Stimulated activated naive CD8-positive, alpha-beta T cell treated with anti-CD3 and anti-CD28 coated beads, Interleukin-15, Interleukin-2, amounts not matched to agents 100 ng/mL and 50 ng/mL, for 24 hours (primary cell): ENCODE measurements around the gene NKX2-2.

ENCODE experiments used
- H3K27ac Mint-ChIP-seq: one replicate; pipeline ENCODE4 v1.8.0; 2021; ENCODE audit warnings: mild to moderate bottlenecking, mixed read lengths
- H3K27me3 Mint-ChIP-seq: one replicate; pipeline ENCODE4 v1.8.0; 2021; ENCODE audit warnings: mixed read lengths
- H3K36me3 Mint-ChIP-seq: one replicate; pipeline ENCODE4 v1.8.0; 2021; ENCODE audit warnings: low read depth, mixed read lengths
- H3K4me1 Mint-ChIP-seq: one replicate; pipeline ENCODE4 v1.8.0; 2021; ENCODE audit warnings: low read depth, mixed read lengths
- H3K4me3 Mint-ChIP-seq: one replicate; pipeline ENCODE4 v1.8.0; 2021; ENCODE audit warnings: mild to moderate bottlenecking, mixed read lengths
- H3K9me3 Mint-ChIP-seq: one replicate; pipeline ENCODE4 v1.8.0; 2021; ENCODE audit warnings: mixed read lengths

NKX2-2 gene

DNA sequence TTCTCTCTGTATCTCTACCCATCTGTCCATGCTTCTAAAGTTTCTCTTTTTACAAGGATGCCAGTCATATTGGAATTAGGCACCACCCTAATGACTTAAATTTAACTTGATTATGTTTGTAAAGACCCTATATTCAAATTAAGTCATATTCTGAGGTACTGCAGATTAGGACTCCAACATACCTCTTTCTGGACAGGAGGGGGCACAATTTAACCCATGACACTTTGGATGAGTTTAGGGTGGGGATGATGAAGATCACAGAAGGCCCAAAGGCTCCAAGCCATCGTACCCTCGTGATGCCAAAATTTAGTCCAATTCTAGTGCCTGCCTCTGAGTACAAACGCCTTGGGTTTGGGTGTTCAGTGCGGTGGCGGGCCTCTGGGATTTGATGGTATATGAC lies 15.0 kb upstream of the NKX2-2 start:
- Mint-ChIP-seq H3K27ac (no peak overlapping the region), H3K9me3 (no peaks in the 10 kb centered on the region), H3K36me3 (no peaks in the 10 kb centered on the region), H3K4me1 (no peaks in the 10 kb centered on the region), H3K27me3 (peaks cover 76% of the 10 kb centered on the region), H3K4me3 (no peak overlapping the region)

GRCh38 chr20:21527908-21528307 lies 14.0 kb upstream of the NKX2-2 start:
- Mint-ChIP-seq H3K4me3 (no peak overlapping the region), H3K27ac (no peak overlapping the region), H3K27me3 (peaks cover 81% of the 10 kb centered on the region), H3K9me3 (no peaks in the 10 kb centered on the region), H3K4me1 (no peaks in the 10 kb centered on the region), H3K36me3 (no peaks in the 10 kb centered on the region)

- Mint-ChIP-seq H3K27me3 (peaks cover 73% of the 10 kb centered on the region), H3K9me3 (no peaks in the 10 kb centered on the region), H3K4me1 (no peaks in the 10 kb centered on the region), H3K27ac (no peak overlapping the region), H3K36me3 (no peaks in the 10 kb centered on the region), H3K4me3 (no peak overlapping the region)
Measured at GRCh38 chr20:21526776-21527175, 12.9 kb upstream of the NKX2-2 start.

GRCh38 chr20:21523895-21524294 lies 10.0 kb upstream of the NKX2-2 start:
- no peak overlapping the region for H3K27ac Mint-ChIP-seq
- no peaks in the 10 kb centered on the region for H3K9me3 Mint-ChIP-seq
- no peaks in the 10 kb centered on the region for H3K36me3 Mint-ChIP-seq
- no peak overlapping the region for H3K4me3 Mint-ChIP-seq
- peaks cover 88% of the 10 kb centered on the region for H3K27me3 Mint-ChIP-seq
- H3K4me1 Mint-ChIP-seq, result peaks cover 10% of the 10 kb centered on the region

- Mint-ChIP-seq H3K27ac (peak overlapping the region; percentile 64), H3K4me3 (peak overlapping the region; percentile 27), H3K27me3 (peaks cover 88% of the 10 kb centered on the region), H3K9me3 (no peaks in the 10 kb centered on the region), H3K36me3 (no peaks in the 10 kb centered on the region), H3K4me1 (peaks cover 10% of the 10 kb centered on the region)
Measured at GRCh38 chr20:21523281-21523868, 9.5 kb upstream of the NKX2-2 start.

- Mint-ChIP-seq H3K4me3 (peak overlapping the region; percentile 27), H3K27me3 (peaks cover 89% of the 10 kb centered on the region), H3K36me3 (no peaks in the 10 kb centered on the region), H3K9me3 (no peaks in the 10 kb centered on the region), H3K27ac (peak overlapping the region; percentile 64), H3K4me1 (peaks cover 15% of the 10 kb centered on the region)
Measured at GRCh38 chr20:21522481-21523280, 8.8 kb upstream of the NKX2-2 start.

- Mint-ChIP-seq H3K27ac (no peak overlapping the region), H3K4me1 (peaks cover 17% of the 10 kb centered on the region), H3K4me3 (no peak overlapping the region), H3K27me3 (peaks cover 89% of the 10 kb centered on the region), H3K9me3 (no peaks in the 10 kb centered on the region), H3K36me3 (no peaks in the 10 kb centered on the region)
Measured at GRCh38 chr20:21521596-21522480, 8.0 kb upstream of the NKX2-2 start.

DNA sequence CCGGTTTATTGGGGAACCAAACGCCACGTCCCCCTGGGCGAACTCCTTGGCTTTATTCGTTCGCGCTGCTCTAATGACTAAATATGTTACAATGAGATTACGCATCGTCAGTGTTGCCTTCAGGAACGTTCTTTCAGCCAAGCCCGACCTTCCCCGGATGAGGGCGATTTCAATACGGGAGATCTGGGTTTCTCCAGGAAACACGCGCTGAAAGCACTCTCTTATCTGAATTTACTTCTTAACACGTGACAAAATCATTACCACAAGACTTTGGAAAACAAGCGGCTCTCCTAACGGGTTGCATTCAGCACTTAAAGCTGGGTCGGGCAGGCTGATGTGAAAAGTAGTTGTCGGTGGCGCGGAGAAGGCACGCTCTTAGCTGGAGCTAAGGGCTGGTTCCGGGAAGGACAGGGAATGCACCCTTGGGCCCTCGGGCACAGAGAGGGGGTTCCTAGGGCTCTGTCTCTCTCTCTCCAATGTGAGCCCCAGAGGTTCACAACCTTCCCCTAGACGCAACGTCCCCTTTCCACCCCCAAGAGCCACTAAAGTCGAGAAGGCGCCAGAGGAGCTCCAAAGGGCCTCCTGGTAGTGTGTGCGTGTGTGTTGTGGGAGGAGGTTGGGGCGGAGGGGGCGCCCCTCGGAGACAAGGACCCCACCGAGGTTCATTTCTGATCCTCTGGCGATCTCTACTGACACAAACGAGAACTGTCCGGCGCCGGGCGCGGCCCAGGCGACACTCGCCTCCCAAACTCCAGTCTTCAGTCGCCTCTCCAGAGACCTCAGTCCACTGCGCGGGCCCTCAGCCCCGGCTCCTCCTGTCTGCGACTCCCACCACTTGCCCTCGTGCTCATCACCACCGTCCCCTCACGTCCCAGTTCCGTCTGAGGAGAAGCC lies 7.1 kb upstream of the NKX2-2 start:
- H3K4me3 Mint-ChIP-seq, result peak overlapping the region; percentile 15
- peaks cover 89% of the 10 kb centered on the region for H3K27me3 Mint-ChIP-seq
- H3K36me3 Mint-ChIP-seq, result no peaks in the 10 kb centered on the region
- H3K9me3 Mint-ChIP-seq, result no peaks in the 10 kb centered on the region
- H3K27ac Mint-ChIP-seq, result peak overlapping the region; percentile 42
- H3K4me1 Mint-ChIP-seq, result peaks cover 24% of the 10 kb centered on the region

DNA sequence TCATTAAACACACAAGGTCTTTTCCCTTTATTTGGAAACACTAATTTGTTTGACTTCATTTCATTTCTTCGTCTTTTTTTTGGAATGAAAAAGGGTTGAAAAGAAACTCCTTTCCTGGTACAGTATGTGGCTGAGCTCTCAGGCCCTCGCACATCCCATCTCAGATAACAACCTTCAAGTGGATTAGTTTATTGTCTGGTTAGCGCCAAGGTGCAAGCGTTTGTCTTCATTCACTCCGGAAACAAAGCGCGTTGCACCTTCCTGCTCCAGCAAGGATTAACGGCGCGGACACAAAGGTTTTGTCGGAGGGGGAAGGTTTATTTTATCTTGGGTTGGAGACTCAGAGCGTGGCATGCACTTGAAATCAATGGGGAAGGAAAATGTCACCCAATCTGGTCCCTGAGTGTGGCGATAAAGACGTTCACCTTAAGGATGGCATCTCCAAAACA lies 5.3 kb upstream of the NKX2-2 start:
- Mint-ChIP-seq H3K27ac (no peak overlapping the region), H3K4me1 (peaks cover 30% of the 10 kb centered on the region), H3K27me3 (peaks cover 78% of the 10 kb centered on the region), H3K36me3 (no peaks in the 10 kb centered on the region), H3K9me3 (no peaks in the 10 kb centered on the region), H3K4me3 (no peak overlapping the region)

DNA sequence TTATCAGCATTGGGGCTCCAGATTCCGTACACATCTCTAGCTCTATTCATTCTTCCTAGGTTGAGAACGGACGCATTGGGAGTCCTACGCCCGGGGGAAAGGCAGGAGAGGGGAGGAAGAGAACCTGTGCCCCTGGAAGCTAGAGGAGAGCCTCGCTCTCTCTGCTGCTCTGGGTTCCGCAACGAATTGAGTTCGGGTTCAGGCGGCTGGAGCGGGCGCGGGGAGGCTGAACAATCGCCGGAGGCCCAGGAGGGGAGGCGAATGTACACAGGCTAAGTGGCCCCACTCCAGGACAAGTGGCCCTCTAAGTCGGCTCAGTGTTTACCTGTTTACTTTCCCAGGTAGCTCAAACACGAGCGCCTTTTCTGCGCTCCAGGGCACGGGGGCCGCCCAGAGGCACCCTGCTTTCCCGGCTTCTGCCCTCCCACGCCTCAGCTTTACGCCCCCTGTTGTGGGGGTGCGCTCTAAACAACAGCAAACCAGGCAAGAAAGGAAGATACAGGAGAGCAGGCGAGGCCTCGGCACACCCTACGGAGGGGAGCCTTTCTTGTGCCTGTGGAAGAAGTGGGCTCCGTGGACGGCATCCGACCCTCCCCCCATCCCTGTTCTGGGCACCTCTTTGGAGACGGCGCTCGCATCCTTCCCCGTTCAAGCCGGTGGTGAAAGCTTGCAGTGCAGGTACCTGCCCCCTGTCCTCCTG lies 4.6 kb upstream of the NKX2-2 start:
- Mint-ChIP-seq H3K9me3 (no peaks in the 10 kb centered on the region), H3K4me3 (no peak overlapping the region), H3K27ac (no peak overlapping the region), H3K27me3 (peaks cover 74% of the 10 kb centered on the region), H3K4me1 (peaks cover 34% of the 10 kb centered on the region), H3K36me3 (no peaks in the 10 kb centered on the region)

- no peaks in the 10 kb centered on the region for H3K9me3 Mint-ChIP-seq
- no peaks in the 10 kb centered on the region for H3K36me3 Mint-ChIP-seq
- H3K27me3 Mint-ChIP-seq, result peaks cover 72% of the 10 kb centered on the region
- peaks cover 36% of the 10 kb centered on the region for H3K4me1 Mint-ChIP-seq
- H3K27ac Mint-ChIP-seq, result no peak overlapping the region
- H3K4me3 Mint-ChIP-seq, result no peak overlapping the region
Measured at GRCh38 chr20:21517566-21518277, 3.9 kb upstream of the NKX2-2 start.

DNA sequence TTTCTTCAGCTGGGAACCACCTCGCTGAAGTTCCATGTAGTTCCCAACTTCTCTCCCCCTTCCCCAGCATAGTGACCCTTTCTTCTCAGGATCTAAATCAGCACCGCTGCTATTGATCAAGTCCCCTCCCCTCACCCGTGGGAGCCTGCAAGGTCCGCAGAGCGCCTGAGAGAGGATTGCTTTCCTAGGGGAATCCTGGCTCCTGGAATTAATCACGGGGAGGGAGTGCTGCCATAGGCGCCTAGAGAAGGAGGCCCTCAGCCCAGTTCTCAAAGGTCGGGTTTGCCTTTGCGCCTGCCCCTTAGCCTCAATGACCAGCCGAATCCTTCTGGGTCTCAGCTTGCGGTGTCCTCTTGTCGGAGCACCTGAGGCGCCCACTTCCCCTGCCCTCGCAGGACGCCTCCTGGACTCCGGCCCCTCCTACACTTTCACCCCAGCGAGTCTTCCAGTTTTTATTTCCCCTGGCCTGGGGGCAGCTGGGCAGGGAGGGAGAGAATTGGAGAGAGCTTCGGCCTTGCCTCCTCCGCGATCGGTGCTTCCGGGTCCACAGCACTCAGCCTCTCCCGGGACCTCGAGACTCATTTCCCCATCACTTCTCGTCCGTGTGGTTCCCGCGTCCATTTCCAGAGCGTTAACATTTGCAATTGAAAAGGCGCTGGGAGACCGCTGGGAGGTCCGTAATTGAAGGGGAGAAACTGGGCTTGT lies 3.1 kb upstream of the NKX2-2 start:
- Mint-ChIP-seq H3K4me3 (no peak overlapping the region), H3K9me3 (no peaks in the 10 kb centered on the region), H3K36me3 (no peaks in the 10 kb centered on the region), H3K4me1 (peaks cover 38% of the 10 kb centered on the region), H3K27ac (no peak overlapping the region), H3K27me3 (peaks cover 73% of the 10 kb centered on the region)

GRCh38 chr20:21516180-21516567 lies 2.3 kb upstream of the NKX2-2 start:
- H3K27ac Mint-ChIP-seq, result peak overlapping the region; percentile 7
- peaks cover 75% of the 10 kb centered on the region for H3K27me3 Mint-ChIP-seq
- no peak overlapping the region for H3K4me3 Mint-ChIP-seq
- H3K4me1 Mint-ChIP-seq, result peaks cover 42% of the 10 kb centered on the region
- H3K36me3 Mint-ChIP-seq, result no peaks in the 10 kb centered on the region
- H3K9me3 Mint-ChIP-seq, result no peaks in the 10 kb centered on the region
